22Rv1 (cell line): ENCODE data around the gene BROX.

Experiments used
- H3K27ac ChIP-seq: fragments of 450-650 bp; 2 replicates; pipeline ENCODE4 v1.5.1; 2017
- CTCF ChIP-seq: fragments of 450-650 bp; IDR thresholded peaks from 2 replicates; pipeline ENCODE4 v1.5.1; 2017; ENCODE audit warnings: mild to moderate bottlenecking
- ZFX ChIP-seq: fragments of 450-650 bp; IDR thresholded peaks from 2 replicates; pipeline ENCODE4 v1.6.1; 2017; ENCODE audit warnings: antibody characterized with exemption, borderline replicate concordance

Gene BROX

GRCh38 chr1:222767152-222767571 is 54.8 kb downstream of the BROX start:
- TF ChIP-seq ZFX (no peak), CTCF (no peak)
- no peak overlapping the region for H3K27ac ChIP-seq

DNA sequence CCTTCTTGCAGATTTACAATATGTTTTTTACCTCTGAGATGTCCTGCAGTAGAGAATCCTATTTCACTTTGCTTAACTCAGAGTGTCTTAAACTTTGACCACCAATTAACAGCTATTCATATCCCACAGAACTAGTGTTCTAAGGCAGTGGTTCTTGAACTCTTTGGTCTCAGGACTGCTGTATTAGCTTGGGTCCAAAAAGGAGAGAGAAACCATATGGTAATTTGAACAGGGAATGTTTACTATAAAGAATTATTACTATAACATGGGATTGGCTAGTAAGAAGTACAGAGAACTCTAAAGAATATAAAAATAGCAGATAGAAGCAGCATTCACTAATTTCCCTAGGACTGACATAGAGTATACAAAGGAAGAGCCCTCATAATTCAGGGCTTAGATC is 56.2 kb downstream of the BROX start:
- TF ChIP-seq ZFX (no peak), CTCF (no peak)
- H3K27ac ChIP-seq: no peak overlapping the region

- TF ChIP-seq CTCF (peak; percentile 72), ZFX (no peak)
- H3K27ac ChIP-seq: no peak overlapping the region
Observed at GRCh38 chr1:222769181-222769580, 56.8 kb downstream of the BROX start.

- no peak overlapping the region for H3K27ac ChIP-seq
Observed at GRCh38 chr1:222769971-222770620, 57.7 kb downstream of the BROX start.

GRCh38 chr1:222772996-222773379 is 60.6 kb downstream of the BROX start:
- no peak for TF ChIP-seq ZFX
- TF ChIP-seq CTCF: no peak
- no peak overlapping the region for H3K27ac ChIP-seq

More at GRCh38 chr1:222769971-222770620, 57.7 kb downstream of the BROX start:
- TF ChIP-seq CTCF (no peak), ZFX (no peak)

- peak overlapping the region; percentile 4 for H3K27ac ChIP-seq
Observed at GRCh38 chr1:222777463-222777862, 65.1 kb downstream of the BROX start.

More at GRCh38 chr1:222777463-222777862, 65.1 kb downstream of the BROX start:
- TF ChIP-seq CTCF (no peak), ZFX (no peak)
